Measurements from ENCODE around the gene DNM3. TPM values are rescaled to one million over a fixed set of nuclear protein-coding genes. Genes with fewer than 3 reads are reported as not detected.

Gene DNM3
- total RNA-seq, 1 donor from 2014 or later: 8.2 TPM

DNA sequence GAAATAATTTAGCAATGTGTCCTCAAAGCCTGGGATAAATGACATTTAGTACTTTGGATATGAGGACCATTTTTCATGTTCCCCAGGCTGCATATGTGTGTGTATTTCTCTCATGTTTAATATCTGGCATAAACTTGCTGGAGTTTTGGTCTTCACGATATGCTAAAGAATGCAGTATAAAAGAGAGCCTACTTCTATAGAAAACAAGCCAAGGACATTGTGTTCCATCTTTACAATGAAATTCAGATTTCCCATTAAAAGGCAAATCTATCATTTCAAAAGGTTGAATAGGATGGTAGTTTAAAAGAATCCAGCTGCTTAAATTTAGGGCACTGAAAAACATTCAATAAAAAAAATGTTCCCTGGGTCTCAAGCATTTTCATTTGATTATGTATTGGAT, 410.2 kb downstream of the DNM3 start:
- no peak for DNase-seq

GRCh38 chr1:172252321-172252720, 411.0 kb downstream of the DNM3 start:
- DNase-seq: no peak

- DNase-seq: no peak
These were observed 411.7 kb downstream of the DNM3 start for GRCh38 chr1:172252958-172253357.

DNA sequence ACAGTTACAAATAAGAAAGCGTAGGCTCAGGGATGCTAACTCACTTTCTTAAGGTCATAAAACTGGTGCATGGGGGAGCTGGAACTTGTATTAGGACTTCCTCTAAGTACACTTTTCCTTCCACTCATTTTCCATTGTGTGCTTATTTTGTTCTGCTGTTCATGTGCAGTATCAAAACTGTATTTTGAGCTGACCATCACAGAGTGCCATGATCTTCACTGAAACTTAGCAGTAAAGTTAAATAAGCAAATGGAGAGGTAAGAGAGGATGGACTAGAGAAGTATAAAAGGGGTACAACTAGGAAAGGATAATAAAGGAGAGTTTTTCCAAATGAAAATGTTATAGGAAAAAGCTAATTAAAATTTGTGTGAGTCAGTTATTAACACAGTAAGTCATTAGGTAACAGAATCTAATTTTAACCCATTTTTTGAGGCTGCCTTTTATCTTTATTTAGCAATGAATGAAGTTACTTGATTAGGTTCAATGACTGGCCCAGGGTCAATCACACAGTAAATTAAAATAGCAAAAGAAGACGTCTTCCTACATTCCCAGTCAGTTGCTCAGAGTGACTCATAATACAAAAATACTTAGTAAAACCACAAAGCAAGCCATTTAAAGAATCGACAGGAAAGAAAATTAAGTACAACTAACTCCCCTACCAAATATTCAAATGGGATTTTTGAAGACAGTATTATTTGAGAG, 413.4 kb downstream of the DNM3 start:
- DNase-seq: peak; percentile 61

DNA sequence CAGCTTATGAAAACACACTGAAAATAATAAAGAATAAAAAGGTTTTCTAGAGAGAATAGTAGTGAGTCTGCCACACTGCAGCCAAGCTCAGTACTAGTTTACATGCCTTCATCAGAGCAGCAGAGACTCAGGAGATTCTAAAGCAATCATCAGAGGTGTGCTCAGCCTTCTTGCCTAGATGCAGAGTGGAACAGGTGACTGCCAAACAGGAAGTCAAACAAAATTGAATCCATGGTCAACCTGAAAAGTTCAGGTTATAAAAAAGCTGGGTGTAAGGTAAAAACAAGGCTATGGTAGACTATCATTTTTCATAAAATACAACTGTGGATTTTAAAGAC, 413.9 kb downstream of the DNM3 start:
- DNase-seq: no peak

- DNase-seq: no peak
These were observed 424.6 kb downstream of the DNM3 start for GRCh38 chr1:172265905-172266304.

- no peak for DNase-seq
These were observed 425.4 kb downstream of the DNM3 start for GRCh38 chr1:172266528-172267174.

GRCh38 chr1:172268237-172268636, 426.9 kb downstream of the DNM3 start:
- DNase-seq: no peak

GRCh38 chr1:172269084-172269483, 427.8 kb downstream of the DNM3 start:
- no peak for DNase-seq

GRCh38 chr1:172269644-172270043, 428.3 kb downstream of the DNM3 start:
- no peak for DNase-seq

DNA sequence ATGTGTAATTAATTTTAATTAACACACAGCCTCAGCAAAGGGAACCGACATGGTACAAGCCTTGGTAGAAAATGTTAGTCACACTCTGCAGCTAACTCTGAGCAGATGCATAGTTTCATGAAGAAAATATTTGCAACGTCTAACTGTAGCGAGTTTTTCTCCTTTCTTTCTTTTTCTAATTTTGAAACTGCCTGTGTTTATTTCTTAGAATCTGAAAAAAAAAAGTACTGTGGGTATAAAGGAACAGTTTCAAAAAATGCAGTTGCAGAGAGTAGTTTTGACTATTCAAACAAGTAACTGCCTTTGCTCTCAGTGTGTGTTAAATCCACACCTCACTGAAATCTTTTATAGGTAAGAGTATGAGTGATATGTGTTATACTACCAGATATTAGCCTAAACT, 429.3 kb downstream of the DNM3 start:
- no peak for DNase-seq

- no peak for DNase-seq
These were observed 430.8 kb downstream of the DNM3 start for GRCh38 chr1:172272087-172272486.

DNA sequence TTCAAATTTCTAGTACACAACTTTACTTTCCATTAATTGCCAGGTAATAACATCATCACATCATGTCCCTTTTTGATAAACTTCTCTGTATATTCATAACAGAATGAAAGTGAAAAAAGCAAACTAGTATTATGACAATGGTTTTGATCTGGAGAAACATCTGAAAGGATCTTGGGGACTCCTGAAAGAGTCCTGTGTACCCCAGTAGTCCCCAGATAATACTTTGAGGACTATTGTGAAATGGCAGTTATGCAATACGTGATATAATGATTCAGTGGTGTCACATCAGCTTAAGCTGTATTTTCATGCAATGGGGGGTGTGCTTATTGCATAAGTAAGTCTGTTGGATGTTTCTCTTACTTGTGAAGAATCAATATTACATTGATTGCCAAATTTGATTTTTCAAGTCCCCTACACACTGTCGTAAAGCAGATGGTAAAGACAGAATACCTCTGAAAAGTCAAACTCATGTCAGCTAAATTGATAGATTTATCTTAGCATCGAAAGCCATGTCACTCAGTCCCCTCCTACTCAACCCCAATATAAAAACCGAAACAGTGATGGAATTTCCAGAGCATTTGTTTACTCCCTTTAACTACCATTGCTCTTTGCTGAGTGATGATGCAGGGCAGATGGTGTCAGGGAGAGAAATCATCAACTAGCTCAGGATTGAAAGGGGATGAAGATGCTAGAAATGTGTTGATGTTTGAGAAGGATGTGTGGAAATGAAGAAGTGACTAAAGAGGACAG, 432.5 kb downstream of the DNM3 start:
- no peak for DNase-seq

DNA sequence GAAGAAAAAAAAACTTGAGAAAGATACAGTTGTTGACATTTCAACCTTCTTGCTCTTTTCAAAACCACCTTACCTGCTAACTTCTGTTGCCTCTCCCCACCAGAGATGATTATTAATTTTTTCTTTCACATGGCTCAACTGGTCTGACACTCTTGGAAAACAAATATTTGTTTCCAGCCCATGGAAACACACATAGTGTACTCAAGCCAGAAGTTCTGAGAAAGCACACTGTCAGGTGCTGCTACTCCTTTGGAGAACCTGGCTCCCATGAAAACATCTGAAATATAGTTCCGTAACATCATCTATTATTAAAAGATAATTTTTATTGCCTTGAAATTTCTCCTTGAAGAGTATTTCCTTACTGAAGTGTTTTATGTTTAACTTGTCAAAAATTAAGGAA, 434.2 kb downstream of the DNM3 start:
- DNase-seq: no peak

- no peak for DNase-seq
These were observed 435.0 kb downstream of the DNM3 start for GRCh38 chr1:172276120-172276818.

DNA sequence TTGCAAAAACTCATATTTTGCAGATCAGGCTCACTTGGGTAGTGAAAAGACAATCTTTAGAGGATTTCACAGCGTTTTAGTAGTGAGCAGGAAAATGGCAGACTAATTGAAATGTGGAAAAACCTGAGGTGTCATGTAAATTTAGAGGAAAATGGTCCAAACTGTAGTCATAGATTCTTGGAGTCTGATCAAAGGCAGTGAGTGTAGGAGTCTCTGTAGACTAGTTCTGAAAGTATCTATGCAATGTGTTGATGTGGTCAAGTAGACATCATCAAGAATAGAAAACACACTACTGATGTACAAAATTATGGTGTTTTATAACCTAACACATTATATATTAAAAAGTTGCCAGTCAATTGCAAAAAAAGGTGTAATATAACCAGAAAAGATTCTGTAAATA, 436.0 kb downstream of the DNM3 start:
- DNase-seq: no peak

DNA sequence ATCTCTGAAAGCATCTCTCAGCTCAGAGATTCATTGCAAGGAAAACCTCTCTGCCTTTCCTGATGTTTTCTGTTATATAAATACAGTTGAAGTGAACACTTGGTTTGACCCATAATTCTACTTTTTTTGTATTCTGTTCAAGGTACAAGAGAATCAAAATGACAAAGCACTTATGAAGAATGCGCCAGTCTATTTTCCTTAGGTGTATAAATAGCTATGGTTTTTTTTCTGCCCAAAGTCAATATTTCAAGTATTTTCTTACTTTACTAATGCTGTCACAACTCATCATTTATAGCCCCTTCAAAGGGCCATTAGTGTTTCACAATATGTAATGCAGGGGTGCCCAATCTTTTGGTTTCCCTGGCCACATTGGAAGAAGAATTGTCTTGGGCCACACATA, 436.7 kb downstream of the DNM3 start:
- DNase-seq: no peak

DNA sequence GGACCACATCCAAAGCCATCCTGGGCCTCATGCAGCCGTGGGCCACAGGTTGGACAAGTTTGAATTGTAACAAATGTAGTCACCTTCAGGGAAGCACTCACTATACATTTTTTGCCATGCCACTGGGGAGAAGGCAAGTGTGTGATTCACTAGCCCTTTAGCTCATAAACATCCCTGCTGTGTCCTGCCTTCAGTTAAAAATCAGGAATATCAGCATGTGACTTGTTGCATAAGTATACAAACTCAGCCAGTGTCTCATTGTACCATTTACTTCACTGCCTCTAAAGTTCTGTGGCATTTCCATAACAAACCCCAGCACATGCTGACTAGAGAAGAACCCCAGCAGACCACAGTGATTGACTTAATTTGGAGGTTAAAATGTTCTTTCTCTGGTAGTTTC, 437.2 kb downstream of the DNM3 start:
- no peak for DNase-seq

DNA sequence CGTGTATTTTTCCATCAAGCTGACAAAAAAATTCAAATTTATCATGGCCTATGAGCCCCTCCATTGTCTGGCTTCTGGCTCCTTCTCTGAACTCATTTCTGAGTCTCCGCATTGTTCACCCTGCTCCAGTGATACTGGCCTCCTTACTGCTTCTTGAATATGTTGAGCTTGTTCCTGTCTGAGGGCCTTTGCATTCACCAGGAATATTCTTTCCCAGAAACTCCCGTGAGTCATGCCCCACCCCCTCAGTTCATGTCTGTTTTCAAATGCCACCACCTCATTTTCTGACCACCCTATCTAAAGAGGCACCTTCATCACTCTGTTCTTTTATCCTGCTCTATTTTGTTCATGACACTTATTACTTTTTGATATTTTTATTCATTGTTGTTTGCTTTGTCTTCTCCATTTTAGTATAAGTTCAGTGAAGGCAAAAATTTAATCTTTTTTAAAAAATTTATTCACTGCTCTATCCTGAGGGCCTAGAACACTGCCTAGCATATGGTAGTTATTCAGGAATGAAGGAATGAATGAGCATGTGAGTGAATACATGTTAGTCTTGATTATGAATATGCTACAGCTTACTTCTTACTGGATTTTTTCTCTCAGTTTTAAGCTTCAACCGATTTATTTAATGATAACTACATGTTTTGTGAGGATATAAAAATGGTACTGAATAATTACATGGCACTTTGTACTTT, 438.8 kb downstream of the DNM3 start:
- no peak for DNase-seq

GRCh38 chr1:172283766-172284165, 442.5 kb downstream of the DNM3 start:
- no peak for DNase-seq

- no peak for DNase-seq
These were observed 445.4 kb downstream of the DNM3 start for GRCh38 chr1:172286629-172287076.

DNA sequence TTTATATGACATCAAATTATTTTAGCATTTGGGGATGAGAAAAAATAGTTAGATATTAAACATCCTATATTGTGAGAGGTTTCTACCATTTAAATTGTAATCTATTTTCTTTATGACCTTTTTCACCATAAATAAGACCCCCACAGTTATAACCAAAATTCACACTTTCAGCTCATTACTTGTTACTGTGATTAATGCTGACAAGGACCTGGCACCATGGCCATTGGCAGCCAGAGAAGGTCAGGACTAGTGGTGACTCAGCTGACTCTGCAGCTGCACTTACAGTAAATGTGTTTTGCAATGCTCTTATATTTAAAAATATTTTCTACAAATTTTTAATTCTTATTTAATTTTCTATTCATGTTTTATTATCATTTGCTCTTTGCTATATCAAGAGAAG, 445.9 kb downstream of the DNM3 start:
- peak; percentile 31 for DNase-seq

GRCh38 chr1:172288581-172288980, 447.3 kb downstream of the DNM3 start:
- no peak for DNase-seq

Data from dermis blood vessel endothelial cell (primary cell).